ENCODE data around the gene EPN2. TPM values are rescaled to one million over a fixed set of nuclear protein-coding genes. Genes with fewer than 3 reads are reported as not detected.
"Not testable (repeated sequence)": the region's sequence is repeated elsewhere in the genome, so short reads cannot be mapped to it uniquely, and the experiment has no call there.

Gene EPN2
- total RNA-seq, 1 donor from 2014 or later, result 53.9 TPM

GRCh38 chr17:19271780-19272357, 34.7 kb downstream of the EPN2 start:
- H3K4me1 Mint-ChIP-seq (ENCODE audit: unreplicated experiment), result peaks cover 27% of the 10 kb centered on the region
- DNase-seq (ENCODE audit: extremely low spot score, unreplicated experiment), result no peak
- peaks cover 7% of the 10 kb centered on the region for H3K36me3 Mint-ChIP-seq
- no peaks in the 10 kb centered on the region for H3K9me3 Mint-ChIP-seq
- no peak overlapping the region for H3K27ac Mint-ChIP-seq
- TF ChIP-seq CTCF (conservative IDR thresholded peaks at IDR 0.05), result no peak
- H3K4me3 Mint-ChIP-seq, result no peak overlapping the region
- H3K27me3 Mint-ChIP-seq, result no peaks in the 10 kb centered on the region

- peaks cover 23% of the 10 kb centered on the region for H3K4me1 Mint-ChIP-seq (ENCODE audit: unreplicated experiment)
- no peak overlapping the region for H3K4me3 Mint-ChIP-seq
- H3K27me3 Mint-ChIP-seq, result no peaks in the 10 kb centered on the region
- H3K9me3 Mint-ChIP-seq, result no peaks in the 10 kb centered on the region
- DNase-seq (ENCODE audit: extremely low spot score, unreplicated experiment), result no peak
- H3K36me3 Mint-ChIP-seq, result peaks cover 7% of the 10 kb centered on the region
- H3K27ac Mint-ChIP-seq, result no peak overlapping the region
- TF ChIP-seq CTCF (conservative IDR thresholded peaks at IDR 0.05), result no peak
Measured at GRCh38 chr17:19273731-19274130, 36.6 kb downstream of the EPN2 start.

- TF ChIP-seq CTCF (conservative IDR thresholded peaks at IDR 0.05), result no peak
- DNase-seq (ENCODE audit: extremely low spot score, unreplicated experiment), result no peak
- peaks cover 7% of the 10 kb centered on the region for H3K36me3 Mint-ChIP-seq
- no peak overlapping the region for H3K4me3 Mint-ChIP-seq
- H3K27me3 Mint-ChIP-seq, result no peaks in the 10 kb centered on the region
- peaks cover 18% of the 10 kb centered on the region for H3K4me1 Mint-ChIP-seq (ENCODE audit: unreplicated experiment)
- H3K9me3 Mint-ChIP-seq, result no peaks in the 10 kb centered on the region
- no peak overlapping the region for H3K27ac Mint-ChIP-seq
Measured at GRCh38 chr17:19274893-19275292, 37.7 kb downstream of the EPN2 start.

GRCh38 chr17:19275457-19276127, 38.4 kb downstream of the EPN2 start:
- no peaks in the 10 kb centered on the region for H3K9me3 Mint-ChIP-seq
- no peaks in the 10 kb centered on the region for H3K27me3 Mint-ChIP-seq
- H3K27ac Mint-ChIP-seq, result no peak overlapping the region
- H3K4me1 Mint-ChIP-seq (ENCODE audit: unreplicated experiment), result peaks cover 14% of the 10 kb centered on the region
- no peak for DNase-seq (ENCODE audit: extremely low spot score, unreplicated experiment)
- no peak for TF ChIP-seq CTCF (conservative IDR thresholded peaks at IDR 0.05)
- H3K4me3 Mint-ChIP-seq, result no peak overlapping the region
- H3K36me3 Mint-ChIP-seq, result peaks cover 10% of the 10 kb centered on the region

GRCh38 chr17:19278284-19278683, 41.1 kb downstream of the EPN2 start:
- H3K4me1 Mint-ChIP-seq (ENCODE audit: unreplicated experiment); H3K27me3 Mint-ChIP-seq; DNase-seq (ENCODE audit: extremely low spot score, unreplicated experiment); H3K27ac Mint-ChIP-seq; H3K9me3 Mint-ChIP-seq; H3K4me3 Mint-ChIP-seq: not testable (repeated sequence)
- peaks cover 23% of the 10 kb centered on the region for H3K36me3 Mint-ChIP-seq

GRCh38 chr17:19278729-19279128, 41.6 kb downstream of the EPN2 start:
- TF ChIP-seq CTCF (conservative IDR thresholded peaks at IDR 0.05), result no peak
- Mint-ChIP-seq H3K4me3 (no peak overlapping the region), H3K36me3 (peaks cover 23% of the 10 kb centered on the region), H3K4me1 (ENCODE audit: unreplicated experiment) (peaks cover 7% of the 10 kb centered on the region), H3K9me3 (no peaks in the 10 kb centered on the region), H3K27ac (no peak overlapping the region), H3K27me3 (no peaks in the 10 kb centered on the region)
- no peak for DNase-seq (ENCODE audit: extremely low spot score, unreplicated experiment)
